Right lobe of liver (tissue), 4 donors: ENCODE data around the gene XRN2.

Experiments
- POLR2A ChIP-seq: fragments of 450-650 bp; IDR thresholded peaks from one replicate; pipeline ENCODE4 v1.6.1; 2017; ENCODE audit warnings: antibody characterized with exemption, mild to moderate bottlenecking
- TF ChIP-seq, protein P1 (sequence below), 4 donors: fragments of 200-600 bp in 3 of 4; fragments of 450-650 bp in 1 of 4; IDR thresholded peaks; one replicate each; pipeline versions ENCODE4 v1.5.1 to v1.8.0; 2016 to 2022; ENCODE audit warnings: antibody characterized with exemption in 4 of 4, mild to moderate bottlenecking in 2 of 4
- donor health status: DM: no; HTN: no; CAD: no.
- donor health status: DM: no; HTN: no; CAD: no.
- donor health status: DM: no; HTN: yes; CAD: no.

DNA sequence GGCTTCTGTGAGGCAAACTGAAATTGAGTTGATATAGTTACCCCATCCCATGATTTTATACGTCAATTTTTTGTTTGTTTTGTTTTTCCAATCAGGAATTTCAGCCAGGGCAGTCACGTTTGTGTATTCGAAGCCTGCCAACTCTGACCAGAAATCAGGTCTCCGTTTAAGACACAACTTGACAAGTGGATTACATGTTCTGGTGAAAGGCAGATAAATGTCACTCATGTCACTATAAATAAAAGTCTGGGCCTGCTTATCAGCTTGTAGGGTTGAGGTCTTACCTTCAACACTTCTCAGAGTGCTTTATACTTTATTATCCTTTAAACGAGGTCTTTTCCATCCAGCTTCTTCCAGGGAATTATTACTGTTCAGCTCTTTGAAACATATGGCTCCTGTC is 8.4 kb upstream of the XRN2 start:
- TF ChIP-seq, protein P1, sequence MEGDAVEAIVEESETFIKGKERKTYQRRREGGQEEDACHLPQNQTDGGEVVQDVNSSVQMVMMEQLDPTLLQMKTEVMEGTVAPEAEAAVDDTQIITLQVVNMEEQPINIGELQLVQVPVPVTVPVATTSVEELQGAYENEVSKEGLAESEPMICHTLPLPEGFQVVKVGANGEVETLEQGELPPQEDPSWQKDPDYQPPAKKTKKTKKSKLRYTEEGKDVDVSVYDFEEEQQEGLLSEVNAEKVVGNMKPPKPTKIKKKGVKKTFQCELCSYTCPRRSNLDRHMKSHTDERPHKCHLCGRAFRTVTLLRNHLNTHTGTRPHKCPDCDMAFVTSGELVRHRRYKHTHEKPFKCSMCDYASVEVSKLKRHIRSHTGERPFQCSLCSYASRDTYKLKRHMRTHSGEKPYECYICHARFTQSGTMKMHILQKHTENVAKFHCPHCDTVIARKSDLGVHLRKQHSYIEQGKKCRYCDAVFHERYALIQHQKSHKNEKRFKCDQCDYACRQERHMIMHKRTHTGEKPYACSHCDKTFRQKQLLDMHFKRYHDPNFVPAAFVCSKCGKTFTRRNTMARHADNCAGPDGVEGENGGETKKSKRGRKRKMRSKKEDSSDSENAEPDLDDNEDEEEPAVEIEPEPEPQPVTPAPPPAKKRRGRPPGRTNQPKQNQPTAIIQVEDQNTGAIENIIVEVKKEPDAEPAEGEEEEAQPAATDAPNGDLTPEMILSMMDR (IDR thresholded peaks at IDR 0.05): no peak
- no peak for TF ChIP-seq POLR2A
